Ammon's horn (tissue), 1 donor: Measurements from ENCODE around the gene PELI2.
A peak's percentile ranks its signal among the peaks of the same experiment; 100 is the strongest.

Experiments used
- DNase-seq: peaks from one replicate; pipeline ENCODE4 v3.0.0-alpha.2; 2016; ENCODE audit warnings: low spot score

PELI2 gene

DNA sequence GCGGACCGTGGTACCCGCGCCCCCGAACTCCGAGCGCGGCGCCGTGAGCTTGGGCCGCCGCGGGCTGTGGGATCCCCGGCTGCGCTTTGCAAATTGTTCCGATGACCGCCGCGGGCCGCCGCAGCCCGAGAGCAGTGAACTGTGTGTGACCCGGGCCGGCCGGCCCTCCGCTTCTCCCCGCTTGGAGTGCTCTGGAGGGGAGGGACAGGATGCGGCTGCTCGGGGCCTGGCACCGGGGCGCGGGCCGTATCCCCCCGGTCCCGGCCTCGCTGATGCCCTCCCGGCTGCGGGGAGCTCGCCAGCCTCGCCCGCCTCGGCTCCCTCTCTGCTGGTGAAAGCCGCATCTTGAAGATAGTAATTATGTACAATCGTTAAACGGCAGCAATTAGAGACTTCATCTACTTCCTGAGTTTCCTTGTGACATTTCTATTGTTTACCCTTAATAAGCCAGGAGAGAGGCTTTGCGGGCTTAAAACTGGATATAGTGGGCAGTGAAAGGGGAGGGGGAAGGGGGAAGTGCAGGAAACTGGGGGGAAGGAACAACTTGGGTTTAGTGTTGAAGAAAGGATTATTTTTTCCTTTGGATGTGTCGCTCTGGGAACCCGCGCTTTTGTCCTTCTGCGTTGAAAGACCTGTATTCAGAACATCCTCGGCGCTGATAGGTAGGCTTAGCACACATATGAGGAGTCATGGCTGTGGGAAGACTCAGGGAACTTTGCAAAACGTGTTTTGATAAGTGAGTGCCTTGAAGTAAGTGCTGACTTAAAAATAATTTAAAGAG lies 1.2 kb downstream of the PELI2 start:
- peak; percentile 40 for DNase-seq

DNA sequence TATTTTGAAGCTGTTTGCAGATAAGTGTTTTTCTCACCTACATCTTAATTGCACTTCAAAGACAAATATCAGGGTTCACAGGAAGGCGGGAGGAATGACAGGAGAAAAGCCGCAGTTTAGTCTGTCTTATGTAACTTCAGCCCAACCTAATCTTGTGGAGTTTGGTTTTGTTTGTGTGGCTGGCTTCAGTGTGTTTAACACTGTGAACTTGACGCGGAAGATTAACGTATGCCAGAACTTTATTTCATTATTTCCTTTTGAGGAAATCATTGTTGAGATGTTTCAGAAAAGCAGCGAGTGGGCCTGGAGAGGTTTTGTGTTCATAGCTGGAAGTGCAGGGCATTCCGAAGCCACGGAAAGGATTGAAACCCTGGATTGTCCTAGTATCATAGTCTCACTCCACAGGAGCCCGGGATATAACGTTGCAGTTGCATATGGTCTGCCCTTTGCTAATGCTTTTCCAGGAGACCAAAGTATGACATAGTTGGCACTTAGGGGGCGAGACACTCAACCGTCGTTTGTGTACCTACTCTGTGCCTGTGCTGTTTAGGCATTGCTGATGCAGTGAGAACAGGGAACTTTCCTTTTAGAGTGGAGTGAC lies 2.0 kb downstream of the PELI2 start:
- peak; percentile 21 for DNase-seq

DNA sequence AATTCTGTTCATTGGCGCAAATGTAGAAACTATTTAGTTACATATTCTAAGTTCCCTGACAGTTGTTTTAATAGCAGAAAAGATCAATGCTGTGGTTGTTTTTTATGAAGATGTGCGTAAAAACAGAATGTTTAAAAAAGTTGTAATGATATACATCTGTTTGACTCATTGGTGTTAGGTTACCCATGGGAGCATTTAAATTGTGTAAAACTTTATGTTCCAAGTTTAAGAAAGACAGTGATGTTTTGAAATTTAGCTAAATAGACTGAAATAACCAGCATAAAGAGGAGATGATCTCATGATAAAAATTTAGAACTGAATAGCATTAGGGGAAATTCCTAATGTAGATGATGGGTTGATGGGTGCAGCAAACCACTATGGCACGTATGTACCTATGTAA lies 3.6 kb downstream of the PELI2 start:
- no peak for DNase-seq

DNA sequence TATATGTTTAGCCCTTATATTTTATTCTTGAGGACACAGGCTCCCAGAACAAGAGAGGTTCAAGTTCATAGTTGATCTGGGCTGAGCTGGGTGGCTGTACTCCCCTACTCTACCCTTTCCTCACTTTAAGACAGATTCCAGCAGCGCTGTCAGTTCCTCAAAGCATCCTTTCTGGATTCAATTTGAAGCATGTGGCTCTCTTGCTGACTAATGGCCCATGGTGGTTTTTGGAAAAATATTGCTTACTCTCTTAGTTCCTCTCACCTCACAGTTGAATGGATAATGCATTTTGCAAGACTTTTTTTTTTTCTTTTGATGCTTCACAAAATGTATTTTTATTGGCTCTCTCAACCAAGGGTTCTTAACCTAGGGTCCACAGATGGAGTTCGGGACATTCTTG lies 4.1 kb downstream of the PELI2 start:
- no peak for DNase-seq

GRCh38 chr14:56124327-56124726 lies 6.1 kb downstream of the PELI2 start:
- no peak for DNase-seq

DNA sequence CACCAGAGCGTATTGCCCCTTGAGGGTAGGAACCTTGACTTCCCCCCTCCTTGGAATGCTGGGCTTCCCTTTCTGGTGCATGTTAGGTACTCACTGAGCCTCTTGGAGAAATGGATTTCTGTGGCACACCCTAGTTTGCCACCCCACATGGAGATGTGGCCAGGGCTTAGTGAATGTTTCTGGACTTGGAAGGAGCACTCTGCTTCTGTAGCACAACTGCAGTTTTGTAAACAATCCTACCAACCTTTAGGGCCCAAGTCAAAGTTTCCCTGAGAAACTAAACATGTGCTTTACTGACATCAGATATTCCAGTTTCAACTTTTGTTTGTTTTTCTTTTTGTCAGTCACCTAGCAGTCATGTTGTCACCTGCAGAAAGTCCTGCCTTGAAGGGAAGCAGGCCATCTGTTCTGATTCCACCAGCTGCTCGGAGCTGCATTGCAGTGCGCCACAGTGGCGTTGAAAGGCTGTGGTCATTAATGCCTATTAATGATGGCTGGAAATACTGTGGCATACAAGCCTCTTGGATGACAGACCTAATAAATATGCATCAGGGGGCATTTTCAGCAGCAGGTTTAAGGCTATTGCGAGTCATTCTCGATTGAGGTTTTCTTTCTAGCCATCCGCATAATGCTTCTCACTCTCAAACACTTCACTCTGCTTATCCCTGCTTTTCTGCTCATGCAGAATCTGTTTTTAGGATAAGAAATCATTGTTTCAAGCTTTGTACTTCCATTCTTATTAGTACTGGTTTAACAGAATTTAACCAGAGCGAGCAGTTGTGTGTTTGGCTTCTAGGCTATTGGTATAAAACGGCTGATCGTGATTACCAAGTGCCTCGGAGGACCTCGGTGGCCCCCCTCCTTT lies 7.8 kb downstream of the PELI2 start:
- DNase-seq, result no peak

DNA sequence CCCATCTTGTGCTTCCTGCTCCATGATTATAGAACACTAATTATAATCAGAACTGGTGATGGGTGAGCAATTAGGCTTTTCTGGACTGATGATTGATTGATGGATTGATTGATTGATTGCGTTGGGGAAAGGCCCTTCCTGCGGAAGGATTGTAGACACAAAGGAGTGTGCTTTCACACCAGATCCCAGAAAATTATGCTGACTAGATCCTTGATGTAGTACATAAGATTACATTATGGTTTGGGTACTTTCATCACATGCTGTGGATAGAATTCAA lies 8.4 kb downstream of the PELI2 start:
- no peak for DNase-seq

GRCh38 chr14:56127156-56127555 lies 8.9 kb downstream of the PELI2 start:
- DNase-seq, result no peak

- no peak for DNase-seq
These were observed 10.9 kb downstream of the PELI2 start for GRCh38 chr14:56129092-56129491.

DNA sequence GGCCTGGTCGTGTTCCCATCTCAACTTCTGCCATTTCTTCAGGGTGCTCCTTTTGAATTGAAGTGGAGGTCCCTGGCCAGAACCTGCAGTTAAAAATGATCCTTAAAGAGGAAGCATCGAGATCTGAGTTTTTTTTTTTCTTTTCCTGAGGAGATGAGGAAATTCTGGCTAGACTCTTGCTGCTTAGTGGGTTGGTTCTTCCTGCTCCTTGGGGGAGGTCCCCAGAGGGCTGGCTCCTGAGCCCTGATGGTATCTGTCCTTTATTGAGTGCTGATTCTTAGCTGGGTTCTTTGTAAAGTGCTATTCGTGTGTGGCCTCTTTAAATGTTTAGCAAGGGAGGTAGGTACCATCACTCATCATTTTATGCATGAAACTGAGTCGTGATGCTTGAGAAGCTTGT lies 11.7 kb downstream of the PELI2 start:
- peak; percentile 32 for DNase-seq

GRCh38 chr14:56131004-56131864 lies 13.0 kb downstream of the PELI2 start:
- no peak for DNase-seq

GRCh38 chr14:56131865-56132833 lies 13.9 kb downstream of the PELI2 start:
- no peak for DNase-seq

GRCh38 chr14:56133547-56133946 lies 15.3 kb downstream of the PELI2 start:
- no peak for DNase-seq

DNA sequence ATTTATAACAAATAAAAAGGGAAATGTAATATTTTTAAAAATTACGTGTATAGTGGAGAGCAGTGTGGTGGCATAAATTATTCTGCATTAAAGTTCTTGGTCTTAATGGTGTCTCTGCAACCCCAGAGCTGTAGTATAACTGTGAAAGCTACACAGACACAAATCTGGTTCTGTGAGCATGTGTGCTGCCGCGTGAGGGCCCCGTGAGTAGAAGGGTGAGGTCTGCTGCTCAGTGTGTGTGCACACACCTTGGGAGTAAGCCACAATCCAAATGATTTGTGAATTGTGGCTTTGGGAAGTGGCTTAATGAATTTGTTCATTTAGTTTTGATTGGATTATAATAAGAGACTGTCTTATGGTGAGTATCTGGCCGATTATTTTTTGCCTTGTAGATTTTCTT lies 16.8 kb downstream of the PELI2 start:
- no peak for DNase-seq

DNA sequence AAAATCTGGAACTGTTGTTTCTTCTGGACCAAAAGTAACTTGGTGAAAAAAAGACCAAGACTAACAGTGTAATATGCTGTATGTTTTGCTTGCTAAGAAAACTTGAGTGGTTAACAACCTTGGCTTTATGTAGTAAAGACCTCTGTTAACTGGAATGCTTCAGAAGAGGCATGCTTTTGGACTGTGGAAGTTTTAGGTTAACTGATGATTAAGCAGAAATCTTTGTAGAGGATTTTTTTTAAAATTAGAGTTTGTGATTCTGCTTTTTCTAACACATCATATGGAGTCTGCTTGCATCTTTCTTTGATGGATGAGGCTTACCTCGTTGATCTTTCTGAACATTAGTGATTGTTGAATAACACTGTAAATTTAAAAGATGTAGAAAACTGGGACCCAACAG lies 17.5 kb downstream of the PELI2 start:
- DNase-seq, result no peak

DNA sequence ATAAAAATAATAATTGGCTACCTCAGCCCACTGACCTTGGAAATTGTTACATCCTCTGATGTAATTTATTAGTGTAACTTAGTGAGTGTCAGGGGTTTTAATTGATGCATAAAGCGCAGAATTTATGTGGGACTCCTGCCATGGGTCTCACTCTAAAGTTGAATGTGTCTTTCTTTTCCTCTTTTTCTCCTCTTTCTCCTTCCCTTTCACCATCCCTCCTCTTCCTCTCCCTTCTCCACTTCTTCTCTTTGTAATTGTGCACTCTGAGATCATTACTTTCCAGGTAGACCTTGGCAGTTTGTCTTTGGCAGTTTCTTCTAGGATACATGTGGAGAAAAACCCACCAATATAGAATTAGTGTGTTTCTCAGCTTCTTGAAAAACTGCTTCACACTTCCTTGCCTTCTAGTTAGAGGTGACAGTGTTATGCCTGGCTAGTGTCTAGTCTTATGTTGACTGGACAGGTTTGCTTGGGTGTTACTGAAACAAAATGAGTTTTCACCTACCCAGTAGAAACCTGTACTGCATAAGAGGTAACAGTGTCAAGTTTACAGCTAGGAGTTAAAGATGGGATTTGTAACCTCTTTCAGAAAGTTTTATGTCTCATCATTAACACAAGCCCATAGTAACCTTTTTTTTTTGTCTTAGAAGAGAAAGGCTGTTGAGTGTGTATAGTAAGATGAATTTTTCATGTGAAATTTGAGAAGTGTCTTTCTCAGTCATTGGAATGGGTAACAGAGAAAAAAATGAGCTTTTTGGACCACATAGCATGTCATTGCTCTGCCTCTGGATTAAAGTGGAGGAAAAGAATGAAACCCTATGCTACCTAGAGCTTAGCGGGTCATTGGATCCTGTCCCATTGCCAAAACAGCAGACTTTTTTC lies 18.6 kb downstream of the PELI2 start:
- no peak for DNase-seq

DNA sequence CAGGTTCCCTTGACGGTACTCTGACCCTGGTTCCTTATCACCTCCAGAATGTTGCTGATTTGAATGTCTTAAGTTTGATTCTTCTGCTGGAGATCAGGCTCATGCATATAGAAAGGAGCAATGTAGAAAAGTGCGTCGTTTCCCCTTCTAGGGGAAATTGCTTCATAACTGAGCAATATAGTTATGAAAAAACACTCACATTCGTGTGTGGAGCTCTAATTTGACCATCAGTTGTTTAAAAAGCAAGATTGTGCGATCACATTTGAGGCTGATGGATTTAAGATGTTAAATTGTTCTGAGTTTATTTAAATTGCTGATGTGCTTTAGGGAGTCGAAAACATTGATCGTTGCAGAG lies 19.2 kb downstream of the PELI2 start:
- no peak for DNase-seq

DNA sequence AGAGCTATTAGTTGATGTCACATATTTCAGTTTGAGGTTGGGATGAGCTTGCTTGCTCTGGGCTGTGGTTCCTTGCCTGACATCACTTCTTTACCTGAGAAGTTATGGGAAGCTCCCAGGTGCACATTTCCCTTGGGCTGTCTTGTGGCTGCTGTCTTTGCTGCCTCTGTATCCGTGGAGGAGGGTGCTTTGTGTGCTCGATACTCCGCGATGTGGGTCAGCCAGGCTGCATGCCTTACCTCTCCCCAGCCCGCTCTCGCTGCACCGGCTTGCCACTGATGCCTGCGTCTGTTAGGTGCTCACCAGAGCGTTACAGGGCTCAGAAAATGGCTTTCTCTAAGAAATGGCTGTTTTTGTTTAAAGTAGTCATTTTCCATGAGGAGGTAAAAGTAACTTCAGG lies 19.6 kb downstream of the PELI2 start:
- DNase-seq, result no peak

DNA sequence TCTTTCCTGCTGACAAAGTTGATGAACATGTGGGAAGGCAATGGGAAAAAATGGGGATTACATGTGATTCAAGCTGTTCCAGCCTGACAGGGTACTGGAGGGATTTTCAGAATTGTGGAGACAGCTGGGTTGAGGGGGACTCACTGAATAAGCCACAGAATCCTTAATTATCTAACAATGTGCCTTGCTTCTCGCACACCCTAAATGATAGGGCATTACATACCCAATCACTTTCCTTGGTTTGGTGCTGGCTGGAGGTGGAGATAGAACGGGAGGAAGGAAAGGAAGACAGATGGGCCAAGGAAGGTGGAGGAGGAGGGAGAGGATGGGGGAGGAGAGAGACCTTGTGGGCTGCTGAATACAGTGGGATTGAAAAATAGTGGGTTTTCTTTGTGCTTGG lies 20.7 kb downstream of the PELI2 start:
- peak; percentile 17 for DNase-seq

DNA sequence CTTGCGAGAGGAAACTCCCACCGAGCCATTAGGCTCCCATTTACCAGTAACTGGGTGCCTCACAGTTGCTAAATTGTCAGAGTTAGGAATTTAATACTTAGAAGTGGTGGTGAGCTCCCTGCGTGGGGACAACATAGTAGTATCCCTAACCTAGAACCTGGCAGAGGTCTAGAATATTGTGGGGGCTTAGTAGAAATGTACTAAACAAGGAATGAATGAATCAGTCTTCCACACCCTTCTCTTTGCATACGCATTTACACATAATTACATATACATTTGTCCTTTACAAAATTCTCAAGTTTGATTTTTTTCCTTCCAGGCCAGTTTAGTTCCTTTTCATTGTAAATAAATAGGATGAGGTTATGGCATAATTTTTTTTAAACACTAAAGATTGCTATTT lies 24.1 kb downstream of the PELI2 start:
- no peak for DNase-seq
